GM19395 (cell line): ENCODE data around the gene UTP20.
A peak's percentile ranks its signal among the peaks of the same experiment; 100 is the strongest.
"Not testable (repeated sequence)": the region's sequence is repeated elsewhere in the genome, so short reads cannot be mapped to it uniquely, and the experiment has no call there.

Experiments used
- ATAC-seq: cut with Tn5 transposase; IDR thresholded peaks from one replicate; pipeline ENCODE4 v1.9.1; 2021; ENCODE audit warnings: mild to moderate bottlenecking, moderate library complexity; ENCODE audit not compliant: unreplicated experiment

UTP20 gene

DNA sequence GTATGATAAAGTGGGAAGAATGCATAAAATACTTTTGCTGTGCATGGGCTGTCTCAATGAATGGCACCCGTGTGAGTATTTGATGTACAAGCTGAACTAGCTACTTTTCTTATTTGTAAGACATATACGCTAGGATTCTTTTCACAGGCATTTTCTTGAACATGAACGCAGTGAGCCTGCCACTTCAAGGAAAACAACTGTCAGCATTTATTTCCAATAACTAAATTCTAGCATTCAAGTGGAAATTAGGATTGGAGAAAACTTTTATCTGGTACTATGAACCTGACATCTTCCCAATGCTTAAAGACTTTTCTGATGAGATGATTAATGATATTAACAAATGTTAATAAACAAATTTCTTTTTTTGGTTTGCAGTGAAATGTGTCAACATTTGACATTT, 45.7 kb downstream of the UTP20 start:
- ATAC-seq, result no peak

DNA sequence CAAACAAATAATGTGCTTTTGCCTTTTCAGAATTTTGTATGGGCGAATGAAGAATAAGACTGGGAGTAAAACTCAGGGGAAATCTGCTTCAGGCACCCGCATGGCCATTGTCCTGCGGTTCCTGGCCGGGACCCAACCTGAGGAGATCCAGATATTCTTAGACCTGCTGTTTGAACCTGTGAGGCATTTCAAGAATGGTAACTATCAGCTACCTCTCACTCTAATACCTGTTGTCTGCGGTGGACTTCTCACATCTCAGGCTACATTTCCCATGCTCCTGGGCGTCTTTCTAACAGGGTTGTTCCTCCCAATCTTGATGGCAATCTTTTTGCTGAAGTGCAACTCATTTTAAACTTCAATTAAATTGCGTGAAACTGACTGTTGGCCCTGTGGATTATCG, 47.1 kb downstream of the UTP20 start:
- ATAC-seq, result no peak

DNA sequence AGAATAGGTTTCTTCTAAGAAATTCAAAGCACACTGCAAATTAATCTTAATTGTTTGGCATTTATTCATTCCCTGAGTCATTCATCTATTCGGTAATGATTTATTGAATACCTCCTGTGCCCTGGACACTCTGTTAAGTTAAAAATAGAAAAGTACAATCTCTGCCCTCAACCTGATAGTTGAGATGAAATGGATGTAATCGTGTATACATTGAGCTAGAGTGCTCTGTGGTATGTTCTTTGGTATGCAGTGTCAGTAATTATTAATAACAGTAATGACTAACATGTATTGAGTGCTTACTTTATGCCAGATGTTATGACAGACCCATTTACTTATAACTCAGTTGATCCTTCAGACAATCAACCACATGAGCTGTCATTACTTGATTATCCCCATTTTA, 47.6 kb downstream of the UTP20 start:
- ATAC-seq, result no peak

DNA sequence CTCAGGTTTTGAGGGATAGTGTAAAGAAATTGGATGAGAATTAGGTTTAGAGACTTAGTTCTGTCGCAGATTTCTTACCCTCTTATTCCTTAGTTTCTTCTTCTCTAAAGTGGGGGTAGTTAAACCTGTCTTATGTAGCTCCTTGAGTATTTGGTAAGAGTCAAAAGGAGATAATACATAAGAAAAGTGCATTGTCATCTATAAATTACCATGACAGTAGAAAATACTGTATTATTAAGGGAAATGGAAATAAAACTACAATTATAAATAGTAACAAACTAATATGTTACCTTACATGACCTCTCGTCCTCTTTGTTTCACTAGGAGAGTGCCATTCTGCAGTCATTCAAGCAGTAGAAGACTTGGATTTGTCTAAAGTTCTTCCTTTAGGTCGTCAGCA, 49.0 kb downstream of the UTP20 start:
- no peak for ATAC-seq

DNA sequence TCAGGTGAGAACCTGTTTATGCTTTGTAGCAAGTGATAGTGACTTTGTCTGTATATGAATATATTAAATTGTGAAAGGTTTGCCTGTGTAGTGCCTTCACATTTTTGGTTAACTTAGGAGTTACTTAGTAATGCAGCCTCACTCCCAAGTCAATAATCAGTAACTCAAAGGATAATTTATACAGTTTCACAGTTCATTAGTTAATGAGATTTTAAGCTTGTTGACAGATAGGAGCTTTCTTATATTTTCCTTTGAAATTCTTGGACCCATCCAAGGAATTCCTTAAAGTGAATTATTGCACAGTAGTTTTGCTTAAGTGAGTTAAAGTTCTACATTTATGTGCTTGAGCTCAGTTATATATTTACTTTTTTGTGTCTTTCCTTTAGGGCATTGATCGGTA, 50.7 kb downstream of the UTP20 start:
- ATAC-seq, result no peak

DNA sequence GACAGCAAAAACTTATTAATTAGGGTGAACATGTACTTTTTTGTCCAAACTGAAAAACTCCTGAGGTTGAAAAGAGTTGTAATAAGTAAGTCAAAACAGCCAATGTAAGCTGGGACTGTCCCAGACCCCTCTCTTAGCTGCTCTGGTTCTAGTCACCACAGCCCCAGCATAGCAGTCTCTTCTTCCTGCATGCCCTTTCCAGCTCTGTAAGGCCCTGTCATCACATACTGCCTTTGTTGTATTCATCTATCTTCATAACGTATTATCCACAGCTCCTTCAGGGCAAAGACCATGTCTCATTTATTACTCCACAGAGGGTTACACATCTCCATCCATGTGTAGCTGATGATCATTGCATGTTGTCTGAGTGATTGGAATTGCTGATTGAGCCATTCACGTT, 56.5 kb downstream of the UTP20 start:
- no peak for ATAC-seq

DNA sequence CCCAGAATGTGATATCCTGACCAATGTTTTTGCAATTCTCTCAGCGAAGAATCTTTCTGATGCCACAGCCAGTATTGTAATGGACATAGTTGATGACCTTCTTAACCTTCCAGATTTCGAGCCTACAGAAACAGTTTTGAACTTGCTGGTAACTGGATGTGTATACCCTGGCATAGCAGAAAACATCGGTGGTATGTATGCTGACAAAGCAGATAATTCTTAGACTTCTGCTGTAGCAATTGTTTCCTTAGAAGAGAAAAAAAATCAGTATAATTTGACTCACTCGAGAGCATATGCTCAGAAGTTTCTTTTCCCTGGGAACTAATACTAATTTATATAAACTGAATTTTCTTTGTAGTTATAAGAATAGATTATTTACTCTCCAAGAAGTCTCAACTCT, 58.2 kb downstream of the UTP20 start:
- ATAC-seq, result no peak

DNA sequence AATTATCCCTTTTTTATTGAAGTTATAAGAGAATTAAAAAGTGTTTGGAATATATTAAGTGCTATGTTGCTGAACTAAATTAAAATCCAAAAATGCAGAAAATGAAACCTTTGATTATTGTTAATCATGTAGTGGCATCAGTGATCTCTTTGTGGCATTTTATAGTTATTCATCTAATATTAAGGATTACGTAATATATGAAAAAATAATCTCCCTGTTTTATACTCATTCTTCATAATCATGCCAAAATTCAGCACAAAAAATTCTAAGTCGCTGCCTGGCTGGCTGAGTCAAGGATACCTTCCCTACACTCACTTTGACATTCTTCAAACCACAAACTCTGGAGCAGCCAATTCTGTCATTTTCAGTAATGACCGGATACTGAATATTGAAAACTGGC, 64.0 kb downstream of the UTP20 start:
- ATAC-seq, result no peak

DNA sequence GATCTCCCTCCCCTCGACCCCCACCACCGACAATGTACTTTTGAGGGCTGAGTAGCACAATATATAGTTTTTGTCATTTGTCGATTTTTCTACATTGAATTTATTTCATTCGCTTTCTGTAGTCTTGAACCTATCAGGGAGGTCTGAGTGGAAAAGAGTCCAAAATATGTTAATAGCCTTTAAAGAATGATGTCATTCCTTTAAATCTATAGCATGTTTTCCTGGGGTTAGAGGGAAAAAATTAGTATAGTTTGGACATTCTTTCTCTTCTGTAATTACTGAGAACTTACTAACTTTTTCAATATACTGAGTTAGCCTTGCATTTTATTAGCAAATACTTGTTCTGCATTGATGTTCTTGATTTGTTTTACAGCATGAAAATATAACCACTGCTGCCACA, 71.8 kb downstream of the UTP20 start:
- ATAC-seq, result no peak

DNA sequence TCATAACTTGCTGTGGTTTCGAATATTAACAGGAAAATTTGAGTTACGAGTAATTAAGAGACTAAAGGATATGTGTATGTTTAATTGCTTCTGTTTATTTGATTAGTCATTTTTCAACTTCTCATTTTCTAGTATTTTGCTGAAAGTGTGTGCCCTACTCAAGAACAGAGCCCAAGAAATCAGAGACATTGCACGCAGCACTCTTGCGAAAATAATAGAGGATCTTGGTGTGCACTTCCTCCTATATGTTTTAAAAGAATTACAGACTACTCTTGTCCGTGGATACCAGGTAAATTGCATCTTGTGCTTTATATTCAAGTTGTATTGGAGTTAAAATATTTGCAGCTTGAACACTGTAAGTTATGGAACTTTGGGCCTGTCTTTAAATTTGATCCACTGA, 76.9 kb downstream of the UTP20 start:
- ATAC-seq, result no peak

DNA sequence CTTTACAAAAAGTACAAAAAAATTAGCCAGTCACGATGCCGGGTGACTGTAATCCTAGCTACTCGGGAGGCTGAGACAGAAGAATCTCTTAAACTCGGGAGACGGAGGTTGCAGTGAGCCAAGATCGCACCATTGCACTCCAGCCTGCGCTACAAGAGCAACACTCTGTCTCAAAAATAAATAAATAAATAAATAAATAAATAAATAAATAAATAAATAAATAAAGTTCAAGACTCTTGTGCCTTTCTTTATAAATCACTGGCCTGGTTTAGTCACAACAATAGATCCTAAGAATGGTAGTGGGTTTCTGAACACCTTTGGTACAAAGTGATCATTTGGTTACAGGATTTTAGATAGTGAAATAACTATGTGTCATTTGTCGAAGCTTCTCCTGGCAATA, 81.5 kb downstream of the UTP20 start:
- no peak for ATAC-seq

DNA sequence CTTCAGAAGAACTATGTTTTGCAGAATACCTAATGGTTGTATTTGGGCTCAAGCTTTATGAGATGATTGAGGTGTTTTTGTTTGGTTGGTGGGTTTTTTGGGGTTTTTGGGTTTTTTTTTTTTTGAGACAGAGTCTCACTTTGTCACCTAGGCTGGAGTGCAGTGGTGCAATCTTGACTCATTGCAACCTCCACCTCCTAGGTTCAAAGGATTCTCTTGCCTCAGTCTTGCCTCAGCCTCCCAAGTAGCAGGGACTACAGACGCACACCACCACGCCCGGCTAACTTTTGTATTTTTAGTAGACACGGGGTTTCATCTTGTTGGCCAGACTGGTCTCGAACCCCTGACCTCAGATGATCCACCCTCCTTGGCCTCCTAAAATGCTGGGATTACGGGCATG, 88.1 kb downstream of the UTP20 start:
- ATAC-seq, result no peak

DNA sequence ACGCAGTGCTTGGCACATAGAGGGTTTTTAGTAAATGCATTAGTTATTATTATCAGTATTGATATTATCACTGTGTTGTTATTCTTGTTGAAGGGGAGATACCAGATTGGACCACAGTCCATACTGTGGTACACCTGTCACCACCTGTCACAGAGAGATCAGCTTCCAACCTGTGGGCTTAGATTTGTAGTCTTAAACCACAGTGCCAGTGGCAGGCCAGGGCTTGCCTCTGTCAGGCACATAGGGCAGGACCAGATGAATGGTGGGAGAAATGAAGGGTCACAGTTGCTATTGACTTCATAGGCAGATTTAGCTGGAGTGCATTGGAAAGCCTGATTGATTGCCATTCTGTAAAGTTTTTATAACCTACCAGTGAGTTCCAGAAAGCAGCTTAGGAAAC, 92.5 kb downstream of the UTP20 start:
- ATAC-seq, result no peak

DNA sequence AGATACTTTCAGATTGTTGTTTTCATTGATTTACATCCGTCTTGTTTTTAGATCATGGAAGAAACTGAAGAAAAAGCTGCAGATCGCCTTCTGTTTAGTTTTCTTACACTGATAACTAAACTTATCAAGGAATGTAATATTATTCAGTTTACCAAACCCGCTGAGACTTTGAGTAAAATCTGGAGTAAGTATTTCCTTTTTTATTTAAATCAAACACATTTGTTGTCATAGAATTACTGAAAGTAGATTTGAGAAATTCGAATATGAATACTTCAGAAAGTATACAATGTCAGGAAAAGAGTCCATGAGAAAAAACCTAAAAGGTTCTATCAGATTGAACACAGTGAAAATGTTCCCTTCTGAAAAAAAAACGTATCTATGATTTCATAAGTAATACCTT, 95.7 kb downstream of the UTP20 start:
- ATAC-seq, result no peak

DNA sequence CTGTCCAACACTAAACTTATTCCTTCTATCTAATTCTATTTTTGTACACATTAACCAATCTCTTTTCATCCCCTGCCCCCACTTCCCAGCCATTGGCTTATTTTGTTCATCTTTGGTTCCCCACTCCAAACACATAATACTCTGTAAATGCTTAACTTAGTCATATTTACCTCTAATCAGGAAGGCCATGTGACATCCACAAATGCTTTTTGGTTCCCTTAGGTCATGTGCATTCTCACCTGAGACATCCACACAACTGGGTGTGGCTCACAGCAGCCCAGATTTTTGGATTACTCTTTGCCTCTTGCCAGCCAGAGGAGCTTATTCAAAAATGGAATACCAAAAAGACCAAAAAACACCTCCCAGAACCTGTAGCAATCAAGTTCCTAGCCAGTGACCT, 99.2 kb downstream of the UTP20 start:
- no peak for ATAC-seq

DNA sequence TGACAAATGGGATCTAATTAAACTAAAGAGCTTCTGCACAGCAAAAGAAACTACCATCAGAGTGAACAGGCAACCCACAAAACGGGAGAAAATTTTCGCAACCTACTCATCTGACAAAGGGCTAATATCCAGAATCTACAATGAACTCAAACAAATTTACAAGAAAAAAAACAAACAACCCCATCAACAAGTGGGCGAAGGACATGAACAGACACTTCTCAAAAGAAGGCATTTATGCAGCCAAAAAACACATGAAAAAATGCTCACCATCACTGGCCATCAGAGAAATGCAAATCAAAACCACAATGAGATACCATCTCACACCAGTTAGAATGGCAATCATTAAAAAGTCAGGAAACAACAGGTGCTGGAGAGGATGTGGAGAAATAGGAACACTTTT, 111.3 kb downstream of the UTP20 start:
- not testable (repeated sequence) for ATAC-seq

DNA sequence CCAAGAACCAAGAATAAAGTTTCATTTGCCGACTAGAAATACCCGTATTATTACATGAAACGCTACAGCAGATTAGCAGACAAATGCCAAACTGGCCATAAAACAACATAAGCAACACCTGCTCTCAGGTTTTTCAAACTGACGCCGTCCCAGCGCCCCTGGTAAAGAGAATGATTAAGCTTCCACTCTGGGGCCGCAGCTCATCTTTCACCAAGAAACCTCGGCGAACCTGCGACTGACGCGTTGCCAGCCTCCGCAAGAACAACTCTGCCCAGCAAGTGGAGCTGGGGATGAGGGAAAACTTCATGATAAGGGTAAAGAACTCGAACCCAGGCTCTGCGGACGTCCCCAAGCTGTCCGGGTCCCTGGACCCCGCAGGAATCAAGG, 127.1 kb downstream of the UTP20 start:
- peak; percentile 37 for ATAC-seq

DNA sequence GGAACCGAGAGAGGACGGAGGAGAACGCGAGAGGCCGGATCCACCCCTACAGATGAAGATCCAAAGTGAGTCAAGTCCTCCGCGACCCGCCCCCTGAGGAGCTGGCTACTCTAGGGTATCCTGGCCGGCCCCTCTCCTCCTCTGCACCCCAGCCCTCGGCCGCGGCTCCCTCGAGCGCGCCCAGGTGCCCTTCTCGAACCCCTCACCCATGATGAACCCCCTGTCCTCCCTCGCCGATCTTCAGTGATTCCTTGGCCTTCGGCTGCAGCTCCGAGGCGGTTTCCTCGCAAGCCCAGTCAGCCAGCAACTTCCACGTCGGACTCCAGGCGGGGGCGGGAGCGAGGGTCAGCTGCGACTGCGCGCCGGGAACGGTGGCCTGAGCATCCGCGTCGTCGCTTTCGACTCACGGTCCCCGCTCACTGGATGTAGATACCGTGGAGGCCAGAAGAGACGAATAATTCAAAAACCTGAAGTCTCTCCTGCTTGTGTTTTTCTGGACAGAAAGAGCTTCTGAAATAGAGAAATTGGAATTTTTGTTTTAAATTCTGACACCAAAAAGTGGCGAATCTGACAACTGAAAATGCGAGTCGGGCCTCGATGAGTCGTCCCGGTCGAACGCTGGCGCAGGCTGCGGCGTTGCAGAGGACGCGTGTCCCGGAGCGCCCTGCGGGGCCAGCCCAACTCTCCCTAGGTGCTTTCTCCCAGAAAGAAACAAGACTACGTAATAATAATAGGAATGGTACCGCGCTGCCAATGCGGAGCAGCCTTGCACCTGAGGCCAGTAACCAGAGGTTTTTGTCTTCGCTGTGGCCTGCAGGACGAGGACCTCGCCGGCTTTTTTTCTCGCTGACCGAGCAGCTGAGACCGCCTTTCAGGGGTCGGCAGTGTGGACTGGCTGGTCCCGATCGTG, 127.8 kb downstream of the UTP20 start, which contains the start of gene ARL1:
Gene ARL1 (minus strand): TSS at position 337 of the 910 bp plus-strand sequence. CDS start 127 bp downstream, at position 210.
- ATAC-seq, result peak; percentile 83

DNA sequence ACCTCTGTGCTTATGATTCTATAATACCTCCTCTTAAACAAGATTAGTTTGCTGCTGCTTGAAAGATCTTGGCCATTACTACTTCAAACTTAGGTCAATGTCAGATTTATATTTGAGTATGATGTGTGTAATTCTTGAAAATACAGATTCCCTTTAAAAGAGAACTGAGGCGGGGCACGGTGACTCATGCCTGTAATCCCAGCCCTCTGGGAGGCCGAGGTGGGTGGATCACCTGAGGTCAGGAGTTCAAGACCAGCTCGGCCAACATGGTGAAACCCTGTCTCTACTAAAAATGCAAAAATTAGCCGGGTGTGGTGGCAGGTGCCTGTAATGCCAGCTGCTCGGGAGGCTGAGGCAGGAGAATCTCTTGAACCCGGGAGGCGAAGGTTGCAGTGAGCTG, 130.3 kb downstream of the UTP20 start:
- not testable (repeated sequence) for ATAC-seq

DNA sequence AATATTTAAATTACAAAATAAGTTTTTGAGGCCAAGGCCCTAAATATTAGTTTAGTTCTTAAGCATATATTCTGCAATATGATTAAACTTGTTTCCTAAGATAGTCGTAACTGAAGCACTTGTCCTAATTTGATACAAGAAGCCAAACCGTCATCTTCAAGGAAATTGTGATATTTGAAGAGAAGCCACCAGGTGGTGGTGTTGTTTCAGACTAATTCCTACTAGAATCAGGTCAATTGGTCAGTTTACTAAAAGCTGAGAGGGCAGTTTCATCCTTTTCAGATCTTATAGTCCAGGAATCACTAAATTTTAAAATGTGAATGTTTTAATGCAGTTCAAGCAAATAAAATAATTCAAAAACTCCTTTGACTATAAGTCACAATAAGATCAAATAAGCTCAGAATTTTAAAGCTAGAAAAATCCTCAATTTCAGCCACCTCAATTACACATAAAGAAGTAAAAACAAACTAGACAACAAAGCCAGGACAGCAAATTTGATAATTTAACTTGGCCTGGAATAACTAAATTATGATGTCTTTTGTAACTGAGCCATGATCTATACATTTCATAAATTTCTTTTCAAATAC, 134.7 kb downstream of the UTP20 start:
- peak; percentile 68 for ATAC-seq

DNA sequence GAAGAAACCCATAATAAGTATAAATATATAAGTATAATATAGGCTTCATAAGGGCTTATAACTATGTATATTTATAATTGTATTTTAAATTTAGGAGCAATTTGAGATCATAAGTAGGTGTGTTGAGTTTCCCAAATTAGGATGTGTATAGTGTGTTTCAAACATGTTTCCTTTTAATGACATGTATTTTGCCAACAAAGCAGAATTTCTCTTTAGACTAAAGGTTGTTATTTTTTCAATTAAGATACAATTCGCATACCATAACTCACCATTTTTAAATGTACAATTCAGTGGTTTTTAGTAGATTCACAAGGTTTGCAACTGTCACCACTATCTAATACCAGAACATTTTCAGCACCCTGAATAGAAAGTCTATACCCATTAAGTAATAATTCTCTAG, 135.3 kb downstream of the UTP20 start:
- no peak for ATAC-seq

DNA sequence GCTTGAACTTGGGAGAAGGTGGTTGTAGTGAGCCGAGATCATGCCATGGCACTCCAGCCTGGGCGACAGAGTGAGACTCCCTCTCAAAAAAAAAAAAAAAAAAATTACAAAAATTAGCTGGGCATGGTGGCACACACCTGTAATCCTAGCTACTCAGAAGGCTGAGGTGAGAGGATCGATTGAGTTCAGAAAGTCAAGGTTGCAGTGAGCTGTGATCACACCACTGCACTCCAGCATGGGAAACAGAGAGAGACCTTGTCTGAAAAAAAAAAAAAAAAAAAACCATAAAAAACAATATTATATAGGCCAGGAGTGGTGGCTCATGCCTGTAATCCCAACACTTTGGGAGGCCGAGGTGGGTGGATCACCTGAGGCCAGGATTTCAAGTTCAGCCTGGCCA, 142.2 kb downstream of the UTP20 start:
- not testable (repeated sequence) for ATAC-seq
